Stimulated activated CD4-positive, alpha-beta T cell treated with anti-CD3 and anti-CD28 coated beads, Interleukin-1b, Interleukin-23, amount 100 ng/mL, for 1 hour (primary cell): ENCODE measurements around the gene NDUFV3.
"Not testable (repeated sequence)": the region's sequence is repeated elsewhere in the genome, so short reads cannot be mapped to it uniquely, and the experiment has no call there.

Experiments
- DNase-seq, 2 donors: peaks; one replicate each; pipeline ENCODE4 v3.0.0-alpha.2; 2020; ENCODE audit warnings: low read depth in 2 of 2

Gene NDUFV3

GRCh38 chr21:42933973-42934372 lies 40.9 kb downstream of the NDUFV3 start:
- DNase-seq: not testable (repeated sequence)

- not testable (repeated sequence) for DNase-seq
Measured at GRCh38 chr21:42936360-42936759, 43.3 kb downstream of the NDUFV3 start.

GRCh38 chr21:42937034-42937940 lies 44.2 kb downstream of the NDUFV3 start:
- not testable (repeated sequence) for DNase-seq

GRCh38 chr21:42937960-42938605 lies 45.0 kb downstream of the NDUFV3 start:
- no peak for DNase-seq

- not testable (repeated sequence) for DNase-seq
Measured at GRCh38 chr21:42938606-42938995, 45.5 kb downstream of the NDUFV3 start.

GRCh38 chr21:42939582-42940413 lies 46.7 kb downstream of the NDUFV3 start:
- DNase-seq: no peak

GRCh38 chr21:42941696-42942085 lies 48.6 kb downstream of the NDUFV3 start:
- DNase-seq: no peak

GRCh38 chr21:42942244-42942643 lies 49.1 kb downstream of the NDUFV3 start:
- DNase-seq: no peak

- not testable (repeated sequence) for DNase-seq
Measured at GRCh38 chr21:42949094-42949755, 56.1 kb downstream of the NDUFV3 start.

- DNase-seq: not testable (repeated sequence)
Measured at GRCh38 chr21:42951193-42951592, 58.1 kb downstream of the NDUFV3 start.

GRCh38 chr21:42956824-42957630 lies 63.9 kb downstream of the NDUFV3 start:
- DNase-seq: no peak

GRCh38 chr21:42958122-42958521 lies 65.0 kb downstream of the NDUFV3 start:
- not testable (repeated sequence) for DNase-seq

- no peak for DNase-seq
Measured at GRCh38 chr21:42959728-42960127, 66.6 kb downstream of the NDUFV3 start.

GRCh38 chr21:42962380-42963007 lies 69.4 kb downstream of the NDUFV3 start:
- DNase-seq: no peak
